Myocyte (in vitro differentiated cells): ENCODE results near the gene SESN3. TPM values are rescaled to one million over a fixed set of nuclear protein-coding genes. Genes with fewer than 3 reads are reported as not detected.
A peak's percentile ranks its signal among the peaks of the same experiment; 100 is the strongest.
"Not testable (repeated sequence)": the region's sequence is repeated elsewhere in the genome, so short reads cannot be mapped to it uniquely, and the experiment has no call there.

Experiments used
- DNase-seq: peaks from one replicate; pipeline ENCODE4 v3.0.0-alpha.2; 2012; ENCODE audit warnings: low read depth
- total RNA-seq: library from RNA; depleted of rRNA; stranded (reverse); fragments of >200 nt; gene quantifications from 2 replicates; pipeline ENCODE4 v1.2.3, GENCODE V29; 2014

Gene SESN3
- total RNA-seq, 1 donor from 2014 or later, result 2.8 TPM

- DNase-seq, result not testable (repeated sequence)
These were observed 20.9 kb upstream of the SESN3 start for GRCh38 chr11:95251896-95252295.

GRCh38 chr11:95248666-95249467, 17.9 kb upstream of the SESN3 start:
- peak; percentile 3 for DNase-seq

- DNase-seq, result no peak
These were observed 16.9 kb upstream of the SESN3 start for GRCh38 chr11:95247883-95248282.

GRCh38 chr11:95247127-95247684, 16.2 kb upstream of the SESN3 start:
- DNase-seq, result no peak

- no peak for DNase-seq
These were observed 14.6 kb upstream of the SESN3 start for GRCh38 chr11:95245581-95245980.

GRCh38 chr11:95245038-95245437, 14.0 kb upstream of the SESN3 start:
- no peak for DNase-seq

GRCh38 chr11:95243673-95244072, 12.7 kb upstream of the SESN3 start:
- DNase-seq, result no peak

- no peak for DNase-seq
These were observed 12.0 kb upstream of the SESN3 start for GRCh38 chr11:95242845-95243605.

GRCh38 chr11:95242091-95242844, 11.3 kb upstream of the SESN3 start:
- DNase-seq, result no peak

- no peak for DNase-seq
These were observed 10.7 kb upstream of the SESN3 start for GRCh38 chr11:95241681-95242081.

- no peak for DNase-seq
These were observed 9.1 kb upstream of the SESN3 start for GRCh38 chr11:95239871-95240649.

- no peak for DNase-seq
These were observed 1.7 kb upstream of the SESN3 start for GRCh38 chr11:95232666-95233065.

- peak; percentile 18 for DNase-seq
These were observed 1.0 kb upstream of the SESN3 start for GRCh38 chr11:95231881-95232605.

GRCh38 chr11:95230810-95231126, 234 bp downstream of the SESN3 start:
- no peak for DNase-seq

- peak; percentile 7 for DNase-seq
These were observed 801 bp downstream of the SESN3 start for GRCh38 chr11:95229993-95230809.

- peak; percentile 12 for DNase-seq
These were observed 1.6 kb downstream of the SESN3 start for GRCh38 chr11:95229199-95229992.

GRCh38 chr11:95228081-95228749, 2.8 kb downstream of the SESN3 start:
- DNase-seq, result no peak

GRCh38 chr11:95227060-95227459, 3.9 kb downstream of the SESN3 start:
- DNase-seq, result not testable (repeated sequence)
